Measurements from ENCODE around the gene ZNF91. TPM values are rescaled to one million over a fixed set of nuclear protein-coding genes. Genes with fewer than 3 reads are reported as not detected.
A peak's percentile ranks its signal among the peaks of the same experiment; 100 is the strongest.
"Not testable (repeated sequence)": the region's sequence is repeated elsewhere in the genome, so short reads cannot be mapped to it uniquely, and the experiment has no call there.

ZNF91 gene
- total RNA-seq, 2 donors from 2014 or later = 55.5 to 63.0 TPM

DNA sequence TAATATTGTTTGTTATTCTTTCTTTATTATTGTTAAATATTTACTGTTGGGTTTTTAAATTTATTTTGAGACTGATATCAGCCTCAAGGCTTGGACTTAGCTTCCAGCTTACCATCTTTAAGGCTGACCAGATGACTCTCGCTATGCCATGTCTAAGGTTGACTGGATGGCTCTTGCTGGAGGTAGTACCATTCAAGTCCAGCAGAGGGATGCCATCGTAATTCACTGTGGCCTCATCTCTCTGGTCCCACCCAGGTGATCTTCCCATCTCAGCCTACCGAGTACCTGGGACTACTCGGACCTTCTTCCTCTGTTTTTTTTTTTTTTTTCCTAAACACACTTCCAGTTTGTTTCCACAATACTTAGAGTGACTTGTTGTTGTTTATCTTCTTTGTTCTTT lies 41.7 kb upstream of the ZNF91 start:
- ATAC-seq (ENCODE audit: insufficient number of reproducible peaks, low FRiP score, low read depth) = no peak
- DNase-seq (ENCODE audit: low spot score) = no peak
- no peak overlapping the region for H3K4me3 ChIP-seq
- no peaks in the 10 kb centered on the region for H3K27me3 ChIP-seq (replicated peaks; ENCODE audit: insufficient read depth)
- no peaks in the 10 kb centered on the region for H3K36me3 ChIP-seq
- no peaks in the 10 kb centered on the region for H3K4me1 ChIP-seq (ENCODE audit: control insufficient read depth in 1 of 2, low read depth in 2 of 2)
- TF ChIP-seq, protein P1, sequence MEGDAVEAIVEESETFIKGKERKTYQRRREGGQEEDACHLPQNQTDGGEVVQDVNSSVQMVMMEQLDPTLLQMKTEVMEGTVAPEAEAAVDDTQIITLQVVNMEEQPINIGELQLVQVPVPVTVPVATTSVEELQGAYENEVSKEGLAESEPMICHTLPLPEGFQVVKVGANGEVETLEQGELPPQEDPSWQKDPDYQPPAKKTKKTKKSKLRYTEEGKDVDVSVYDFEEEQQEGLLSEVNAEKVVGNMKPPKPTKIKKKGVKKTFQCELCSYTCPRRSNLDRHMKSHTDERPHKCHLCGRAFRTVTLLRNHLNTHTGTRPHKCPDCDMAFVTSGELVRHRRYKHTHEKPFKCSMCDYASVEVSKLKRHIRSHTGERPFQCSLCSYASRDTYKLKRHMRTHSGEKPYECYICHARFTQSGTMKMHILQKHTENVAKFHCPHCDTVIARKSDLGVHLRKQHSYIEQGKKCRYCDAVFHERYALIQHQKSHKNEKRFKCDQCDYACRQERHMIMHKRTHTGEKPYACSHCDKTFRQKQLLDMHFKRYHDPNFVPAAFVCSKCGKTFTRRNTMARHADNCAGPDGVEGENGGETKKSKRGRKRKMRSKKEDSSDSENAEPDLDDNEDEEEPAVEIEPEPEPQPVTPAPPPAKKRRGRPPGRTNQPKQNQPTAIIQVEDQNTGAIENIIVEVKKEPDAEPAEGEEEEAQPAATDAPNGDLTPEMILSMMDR (IDR thresholded peaks at IDR 0.05) = no peak
- H3K9me3 ChIP-seq = peaks cover 6% of the 10 kb centered on the region
- no peak overlapping the region for H3K27ac ChIP-seq

DNA sequence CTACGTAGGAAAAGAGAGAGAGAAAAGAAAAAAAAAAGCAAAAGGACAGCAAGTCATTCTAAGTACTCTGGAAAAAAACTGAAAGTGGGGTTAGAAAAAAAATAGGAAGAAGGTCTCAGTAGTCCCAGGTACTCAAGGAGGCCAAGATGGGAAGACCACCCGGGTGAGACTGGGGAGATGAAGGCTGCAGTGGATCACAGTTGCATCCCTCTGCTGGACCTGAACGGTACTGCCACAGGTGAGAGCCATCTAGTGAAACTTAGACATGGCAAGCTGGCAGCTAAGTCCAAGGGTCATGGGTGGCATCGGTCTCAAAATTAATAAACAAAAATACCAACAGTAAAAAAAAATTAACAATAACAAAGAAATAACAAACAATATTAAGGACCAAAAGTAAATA lies 41.0 kb upstream of the ZNF91 start:
- ATAC-seq (ENCODE audit: insufficient number of reproducible peaks, low FRiP score, low read depth) (no peak), DNase-seq (ENCODE audit: low spot score) (no peak)
- Histone ChIP-seq H3K9me3 (peaks cover 6% of the 10 kb centered on the region), H3K4me1 (ENCODE audit: control insufficient read depth in 1 of 2, low read depth in 2 of 2) (no peaks in the 10 kb centered on the region), H3K4me3 (no peak overlapping the region), H3K36me3 (no peaks in the 10 kb centered on the region), H3K27ac (no peak overlapping the region), H3K27me3 (replicated peaks; ENCODE audit: insufficient read depth) (no peaks in the 10 kb centered on the region)
- TF ChIP-seq, protein P1 (IDR thresholded peaks at IDR 0.05) = no peak

DNA sequence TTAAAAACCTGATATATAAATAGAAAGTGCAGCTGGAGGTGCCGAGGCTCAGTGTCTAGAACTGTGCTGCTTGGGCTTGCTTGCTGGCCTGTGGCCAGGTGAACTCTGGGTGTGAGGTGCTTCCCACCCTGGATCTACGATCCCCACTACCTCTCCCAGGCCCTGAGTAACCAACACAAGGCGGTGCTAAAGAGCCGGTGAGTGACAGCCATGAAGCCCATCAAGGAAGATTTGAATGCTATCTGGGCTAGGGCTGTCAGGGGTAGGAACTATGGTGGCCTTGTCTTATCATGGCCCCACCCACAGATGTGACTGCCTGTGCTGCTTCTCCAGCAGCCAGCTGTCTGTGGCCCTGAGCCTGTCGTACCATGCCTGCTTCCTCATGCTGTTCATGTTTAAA lies 25.6 kb upstream of the ZNF91 start:
- Histone ChIP-seq H3K36me3 (no peaks in the 10 kb centered on the region), H3K9me3 (no peaks in the 10 kb centered on the region), H3K4me1 (ENCODE audit: control insufficient read depth in 1 of 2, low read depth in 2 of 2) (no peaks in the 10 kb centered on the region), H3K27ac (no peak overlapping the region), H3K27me3 (replicated peaks; ENCODE audit: insufficient read depth) (no peaks in the 10 kb centered on the region), H3K4me3 (no peak overlapping the region)
- no peak for ATAC-seq (ENCODE audit: insufficient number of reproducible peaks, low FRiP score, low read depth)
- TF ChIP-seq, protein P1 (IDR thresholded peaks at IDR 0.05) = no peak
- no peak for DNase-seq (ENCODE audit: low spot score)

DNA sequence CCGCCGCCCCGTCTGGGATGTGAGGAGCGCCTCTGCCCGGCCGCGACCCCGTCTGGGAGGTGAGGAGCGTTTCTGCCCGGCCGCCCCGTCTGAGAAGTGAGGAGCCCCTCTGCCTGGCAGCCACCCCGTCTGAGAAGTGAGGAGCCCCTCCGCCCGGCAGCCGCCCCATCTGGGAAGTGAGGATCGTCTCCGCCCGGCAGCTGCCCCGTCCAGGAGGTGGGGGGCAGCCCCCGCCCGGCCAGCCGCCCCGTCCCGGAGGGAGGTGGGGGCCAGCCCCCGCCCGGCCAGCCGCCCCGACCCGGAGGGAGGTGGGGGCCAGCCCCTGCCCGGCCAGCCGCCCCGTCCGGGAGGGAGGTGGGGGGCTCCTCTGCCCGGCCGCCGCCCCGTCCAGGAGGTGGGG lies 24.0 kb upstream of the ZNF91 start:
- H3K36me3 ChIP-seq; H3K4me3 ChIP-seq; H3K4me1 ChIP-seq (ENCODE audit: control insufficient read depth in 1 of 2, low read depth in 2 of 2); DNase-seq (ENCODE audit: low spot score); H3K27ac ChIP-seq; H3K27me3 ChIP-seq (replicated peaks; ENCODE audit: insufficient read depth); ATAC-seq (ENCODE audit: insufficient number of reproducible peaks, low FRiP score, low read depth); H3K9me3 ChIP-seq: not testable (repeated sequence)

DNA sequence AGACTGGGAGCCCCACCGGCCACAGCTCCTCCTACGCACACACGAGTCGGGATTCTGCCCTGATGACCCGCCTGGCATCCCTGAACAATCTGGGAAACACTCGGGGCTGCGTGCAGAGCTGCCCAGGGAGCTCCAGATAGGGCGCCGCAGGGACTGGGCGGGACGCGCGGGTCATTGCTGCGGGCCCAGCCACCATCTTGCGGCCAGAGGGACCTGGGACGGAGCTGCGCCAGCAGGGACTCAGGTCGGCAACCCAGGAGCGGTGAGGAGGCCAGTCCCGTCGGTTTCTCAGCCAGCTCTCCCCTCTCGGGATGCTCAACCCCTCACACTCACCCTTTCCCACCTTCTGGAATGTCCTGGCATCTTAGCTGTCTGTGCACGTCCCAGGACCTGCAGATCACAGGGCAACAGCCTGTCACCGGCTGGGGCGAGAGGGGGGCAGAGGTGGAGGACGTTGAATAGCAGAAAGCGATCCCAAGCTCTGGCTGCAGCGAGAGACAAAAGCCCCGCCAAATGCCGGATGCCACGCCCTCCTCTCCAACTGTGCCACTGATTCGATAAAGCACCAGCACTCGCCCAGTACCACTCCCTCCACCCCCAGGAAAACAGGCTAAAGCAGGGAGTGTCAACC lies 20.4 kb upstream of the ZNF91 start:
- Histone ChIP-seq H3K27ac (no peak overlapping the region), H3K4me3 (peak overlapping the region; percentile 61), H3K4me1 (ENCODE audit: control insufficient read depth in 1 of 2, low read depth in 2 of 2) (peaks cover 0 to 3% of the 10 kb centered on the region in 2 donors), H3K36me3 (no peaks in the 10 kb centered on the region), H3K9me3 (no peaks in the 10 kb centered on the region), H3K27me3 (replicated peaks; ENCODE audit: insufficient read depth) (no peaks in the 10 kb centered on the region)
- DNase-seq (ENCODE audit: low spot score) (no peak), ATAC-seq (ENCODE audit: insufficient number of reproducible peaks, low FRiP score, low read depth) (no peak)
- TF ChIP-seq, protein P1 (IDR thresholded peaks at IDR 0.05) = no peak

DNA sequence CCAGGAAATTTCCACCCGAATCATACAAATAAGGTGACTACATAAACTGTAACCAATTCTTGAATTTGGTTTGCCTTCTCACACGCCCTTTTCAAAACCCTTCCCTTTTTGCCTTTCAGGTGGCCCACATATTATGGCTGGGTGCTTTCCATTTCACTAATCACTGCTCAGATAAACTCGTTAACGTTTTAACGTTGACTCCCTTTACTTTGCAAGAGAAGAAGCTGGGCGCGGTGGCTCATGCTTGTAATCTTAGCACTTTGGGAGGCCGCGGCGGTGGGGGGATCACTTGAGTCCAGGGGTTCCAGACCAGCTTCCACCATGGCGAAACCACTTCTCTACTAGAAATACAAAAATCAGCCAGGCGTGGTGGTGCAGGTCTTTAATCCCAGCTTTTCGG lies 19.8 kb upstream of the ZNF91 start:
- H3K36me3 ChIP-seq = no peaks in the 10 kb centered on the region
- no peak for DNase-seq (ENCODE audit: low spot score)
- no peak for ATAC-seq (ENCODE audit: insufficient number of reproducible peaks, low FRiP score, low read depth)
- TF ChIP-seq, protein P1 (IDR thresholded peaks at IDR 0.05) = no peak
- H3K27me3 ChIP-seq (replicated peaks; ENCODE audit: insufficient read depth) = no peaks in the 10 kb centered on the region
- peak overlapping the region; percentile 61 for H3K4me3 ChIP-seq
- H3K4me1 ChIP-seq (ENCODE audit: control insufficient read depth in 1 of 2, low read depth in 2 of 2) = peaks cover 0 to 3% of the 10 kb centered on the region in 2 donors
- H3K27ac ChIP-seq = no peak overlapping the region
- no peaks in the 10 kb centered on the region for H3K9me3 ChIP-seq
